Osteocyte (in vitro differentiated cells): Measurements from ENCODE around the gene LGR4. TPM values are rescaled to one million over a fixed set of nuclear protein-coding genes. Genes with fewer than 3 reads are reported as not detected.
"Not testable (repeated sequence)": the region's sequence is repeated elsewhere in the genome, so short reads cannot be mapped to it uniquely, and the experiment has no call there.

Experiments used
- DNase-seq: peaks from one replicate; pipeline ENCODE4 v3.0.0; 2021; ENCODE audit warnings: mixed read lengths; ENCODE audit not compliant: unreplicated experiment; ENCODE audit errors: extremely low spot score
- H3K27ac Mint-ChIP-seq: one replicate; pipeline ENCODE4 v1.8.0; 2021; ENCODE audit warnings: mild to moderate bottlenecking, mixed read lengths; ENCODE audit not compliant: unreplicated experiment
- H3K27me3 Mint-ChIP-seq: one replicate; pipeline ENCODE4 v1.8.0; 2021; ENCODE audit warnings: mixed read lengths; ENCODE audit not compliant: unreplicated experiment
- H3K36me3 Mint-ChIP-seq: one replicate; pipeline ENCODE4 v1.8.0; 2021; ENCODE audit warnings: mixed read lengths; ENCODE audit not compliant: unreplicated experiment
- H3K4me1 Mint-ChIP-seq: one replicate; pipeline ENCODE4 v1.8.0; 2021; ENCODE audit warnings: mixed read lengths; ENCODE audit not compliant: unreplicated experiment
- H3K4me3 Mint-ChIP-seq: one replicate; pipeline ENCODE4 v1.8.0; 2021; ENCODE audit warnings: mild to moderate bottlenecking, moderate library complexity, mixed read lengths; ENCODE audit not compliant: unreplicated experiment
- H3K9me3 Mint-ChIP-seq: one replicate; pipeline ENCODE4 v1.8.0; 2021; ENCODE audit warnings: mixed read lengths; ENCODE audit not compliant: unreplicated experiment
- CTCF ChIP-seq: fragments of 200-600 bp; sonication (generic); IDR thresholded peaks from 2 replicates; pipeline ENCODE4 v1.5.0; 2021; ENCODE audit warnings: antibody characterized with exemption, mild to moderate bottlenecking, moderate library complexity
- total RNA-seq: library from RNA; stranded (reverse); gene quantifications from 2 replicates; pipeline ENCODE4 v1.2.1, GENCODE V29; 2021

Gene LGR4
- total RNA-seq, 1 donor from 2014 or later: 61.9 TPM

- no peak for TF ChIP-seq CTCF
- no peak for DNase-seq
- no peak overlapping the region for H3K27ac Mint-ChIP-seq
- H3K4me1 Mint-ChIP-seq: peaks cover 67% of the 10 kb centered on the region
- H3K9me3 Mint-ChIP-seq: no peaks in the 10 kb centered on the region
- no peaks in the 10 kb centered on the region for H3K27me3 Mint-ChIP-seq
- H3K36me3 Mint-ChIP-seq: peaks cover 1% of the 10 kb centered on the region
- no peak overlapping the region for H3K4me3 Mint-ChIP-seq
Measured at GRCh38 chr11:27452147-27452546, 20.4 kb downstream of the LGR4 start.

GRCh38 chr11:27451244-27451965 is 21.2 kb downstream of the LGR4 start:
- Mint-ChIP-seq H3K4me3 (no peak overlapping the region), H3K4me1 (peaks cover 60% of the 10 kb centered on the region), H3K27ac (no peak overlapping the region)

GRCh38 chr11:27448184-27448540 is 24.4 kb downstream of the LGR4 start:
- not testable (repeated sequence) for H3K36me3 Mint-ChIP-seq, H3K27ac Mint-ChIP-seq, H3K4me3 Mint-ChIP-seq, H3K9me3 Mint-ChIP-seq, H3K27me3 Mint-ChIP-seq, DNase-seq
- peaks cover 53% of the 10 kb centered on the region for H3K4me1 Mint-ChIP-seq

More at GRCh38 chr11:27451244-27451965, 21.2 kb downstream of the LGR4 start:
- Mint-ChIP-seq H3K36me3 (peaks cover 1% of the 10 kb centered on the region), H3K27me3 (no peaks in the 10 kb centered on the region), H3K9me3 (no peaks in the 10 kb centered on the region)
- no peak for DNase-seq
- no peak for TF ChIP-seq CTCF

GRCh38 chr11:27447288-27448183 is 25.1 kb downstream of the LGR4 start:
- no peak for TF ChIP-seq CTCF
- DNase-seq: no peak
- Mint-ChIP-seq H3K9me3 (no peaks in the 10 kb centered on the region), H3K4me1 (peaks cover 54% of the 10 kb centered on the region), H3K27me3 (no peaks in the 10 kb centered on the region), H3K4me3 (no peak overlapping the region), H3K36me3 (peaks cover 1% of the 10 kb centered on the region), H3K27ac (no peak overlapping the region)

- no peak for TF ChIP-seq CTCF
Measured at GRCh38 chr11:27445625-27446024, 27.0 kb downstream of the LGR4 start.

More at GRCh38 chr11:27445625-27446024, 27.0 kb downstream of the LGR4 start:
- DNase-seq: no peak
- Mint-ChIP-seq H3K9me3 (no peaks in the 10 kb centered on the region), H3K4me1 (peaks cover 39% of the 10 kb centered on the region), H3K4me3 (no peak overlapping the region), H3K36me3 (peaks cover 3% of the 10 kb centered on the region), H3K27ac (no peak overlapping the region), H3K27me3 (no peaks in the 10 kb centered on the region)
